Activated effector memory CD4-positive, alpha-beta T cell treated with Interleukin-2 at 50 U/mL for 16 hours (primary cell): ENCODE measurements around the gene FAM107A.

Experiments
- DNase-seq: peaks from one replicate; pipeline ENCODE4 v3.0.0-alpha.2; 2020

FAM107A gene

GRCh38 chr3:58566398-58567250 lies 10.6 kb downstream of the FAM107A start:
- no peak for DNase-seq

GRCh38 chr3:58565621-58566397 lies 11.4 kb downstream of the FAM107A start:
- DNase-seq, result no peak

- DNase-seq, result no peak
Measured at GRCh38 chr3:58564456-58565160, 12.6 kb downstream of the FAM107A start.

GRCh38 chr3:58564054-58564453 lies 13.1 kb downstream of the FAM107A start:
- DNase-seq, result no peak

- DNase-seq, result no peak
Measured at GRCh38 chr3:58563386-58564035, 13.7 kb downstream of the FAM107A start.

GRCh38 chr3:58562498-58562897 lies 14.7 kb downstream of the FAM107A start:
- DNase-seq, result no peak

GRCh38 chr3:58560771-58561311 lies 16.4 kb downstream of the FAM107A start:
- no peak for DNase-seq

- no peak for DNase-seq
Measured at GRCh38 chr3:58559586-58559985, 17.6 kb downstream of the FAM107A start.

- no peak for DNase-seq
Measured at GRCh38 chr3:58557491-58557890, 19.7 kb downstream of the FAM107A start.

GRCh38 chr3:58556761-58557221 lies 20.4 kb downstream of the FAM107A start:
- DNase-seq, result no peak

GRCh38 chr3:58556001-58556400 lies 21.2 kb downstream of the FAM107A start:
- DNase-seq, result no peak

- DNase-seq, result no peak
Measured at GRCh38 chr3:58555203-58555602, 22.0 kb downstream of the FAM107A start.

- no peak for DNase-seq
Measured at GRCh38 chr3:58553003-58553402, 24.2 kb downstream of the FAM107A start.

- DNase-seq, result no peak
Measured at GRCh38 chr3:58551636-58552180, 25.5 kb downstream of the FAM107A start.

GRCh38 chr3:58544541-58544940 lies 32.6 kb downstream of the FAM107A start:
- DNase-seq, result no peak

- DNase-seq, result no peak
Measured at GRCh38 chr3:58540176-58540858, 36.9 kb downstream of the FAM107A start.

GRCh38 chr3:58539626-58540025 lies 37.6 kb downstream of the FAM107A start:
- DNase-seq, result no peak

GRCh38 chr3:58537412-58538301 lies 39.5 kb downstream of the FAM107A start:
- no peak for DNase-seq

GRCh38 chr3:58536501-58537411 lies 40.4 kb downstream of the FAM107A start, which contains the start of gene ACOX2:
ACOX2 (minus strand) TSS chr3:58537190; CDS start chr3:58535106, 2,084 bp downstream.
- DNase-seq, result no peak
